ENCODE measurements around the gene FZD1.

Gene FZD1

GRCh38 chr7:91265693-91266066 lies 1.4 kb downstream of the FZD1 start:
- no peak for DNase-seq

GRCh38 chr7:91266067-91266688 lies 1.9 kb downstream of the FZD1 start:
- no peak for DNase-seq

GRCh38 chr7:91266689-91267090 lies 2.5 kb downstream of the FZD1 start:
- no peak for DNase-seq

GRCh38 chr7:91267171-91267955 lies 3.1 kb downstream of the FZD1 start:
- DNase-seq = no peak

GRCh38 chr7:91270372-91270771 lies 6.1 kb downstream of the FZD1 start:
- DNase-seq = no peak

- no peak for DNase-seq
These were observed 12.7 kb downstream of the FZD1 start for GRCh38 chr7:91276909-91277308.

- no peak for DNase-seq
These were observed 16.0 kb downstream of the FZD1 start for GRCh38 chr7:91280185-91280584.

GRCh38 chr7:91280604-91281003 lies 16.4 kb downstream of the FZD1 start:
- no peak for DNase-seq

- no peak for DNase-seq
These were observed 21.6 kb downstream of the FZD1 start for GRCh38 chr7:91285696-91286355.

- DNase-seq = peak; percentile 38 to 73
These were observed 22.2 kb downstream of the FZD1 start for GRCh38 chr7:91286432-91286831.

GRCh38 chr7:91287371-91288084 lies 23.3 kb downstream of the FZD1 start:
- DNase-seq = no peak

- peak in 1 of 2 experiments; percentile 7 for DNase-seq
These were observed 24.1 kb downstream of the FZD1 start for GRCh38 chr7:91288208-91288824.

- DNase-seq = no peak
These were observed 25.5 kb downstream of the FZD1 start for GRCh38 chr7:91289633-91290254.

- DNase-seq = no peak
These were observed 27.1 kb downstream of the FZD1 start for GRCh38 chr7:91291302-91291701.

- no peak for DNase-seq
These were observed 27.7 kb downstream of the FZD1 start for GRCh38 chr7:91291902-91292301.

GRCh38 chr7:91292506-91292905 lies 28.3 kb downstream of the FZD1 start:
- no peak for DNase-seq

GRCh38 chr7:91293136-91293535 lies 28.9 kb downstream of the FZD1 start:
- peak in 1 of 2 experiments; percentile 12 for DNase-seq

GRCh38 chr7:91293840-91294239 lies 29.6 kb downstream of the FZD1 start:
- no peak for DNase-seq

GRCh38 chr7:91294639-91295220 lies 30.5 kb downstream of the FZD1 start:
- DNase-seq = no peak

GRCh38 chr7:91295576-91295975 lies 31.3 kb downstream of the FZD1 start:
- no peak for DNase-seq

GRCh38 chr7:91297939-91298338 lies 33.7 kb downstream of the FZD1 start:
- no peak for DNase-seq

Data from NCI-H2081 (cell line).